EL (cell line): ENCODE results near the gene CIB1.

ENCODE experiments used
- DNase-seq: peaks from one replicate; pipeline ENCODE4 v3.0.0-alpha.2; 2016

CIB1 gene

DNA sequence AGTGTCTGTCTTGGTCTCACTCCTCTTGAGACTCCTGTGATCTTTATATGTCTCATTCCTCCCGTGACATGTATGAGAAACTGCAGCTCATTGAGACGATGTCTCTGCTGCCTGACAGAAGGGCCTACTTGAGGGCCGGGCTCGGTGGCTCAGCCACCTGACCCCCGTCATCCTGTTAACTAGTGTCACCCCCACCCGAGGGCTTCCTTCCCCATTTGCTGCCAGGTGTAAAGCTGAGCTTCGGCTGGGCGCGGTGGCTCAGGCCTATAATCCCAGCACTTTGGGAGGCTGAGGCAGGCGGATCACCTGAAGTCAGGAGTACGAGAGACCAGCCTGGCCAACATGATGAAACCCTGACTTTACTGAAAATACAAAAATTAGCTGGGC, 19.9 kb downstream of the CIB1 start:
- no peak for DNase-seq

DNA sequence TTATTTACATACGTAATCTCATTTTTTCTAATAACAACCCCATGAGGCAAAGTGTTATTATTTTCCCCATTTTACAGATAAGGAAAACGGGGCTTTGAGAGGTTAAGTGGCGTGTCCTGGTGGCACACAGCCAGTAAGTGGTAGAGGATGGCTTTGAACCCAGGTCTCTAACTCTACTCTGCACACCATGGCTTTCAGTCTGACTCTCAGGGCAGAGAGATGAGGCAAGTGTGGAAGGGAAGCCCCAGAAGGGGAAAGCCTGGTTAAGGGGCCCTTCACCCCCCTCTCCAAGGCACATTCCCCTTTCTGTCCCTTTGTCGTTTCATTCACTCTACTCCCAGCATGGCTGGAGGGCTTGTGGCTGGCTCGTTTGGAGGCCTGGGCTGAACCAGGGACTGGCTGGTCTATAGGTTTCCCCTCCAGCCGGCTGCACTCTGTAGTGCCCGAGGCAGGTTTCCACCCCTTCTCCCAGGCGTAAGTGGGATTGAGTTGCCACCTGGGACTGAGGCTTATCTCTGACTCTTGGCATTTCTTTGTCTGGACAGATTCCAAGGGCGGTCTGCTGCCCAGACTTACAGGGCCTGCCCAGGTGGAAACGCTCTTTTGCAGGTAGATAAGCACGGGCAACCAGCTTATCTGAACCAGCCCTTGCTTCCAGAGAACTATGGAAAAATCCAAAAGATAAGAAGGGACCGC, 20.5 kb downstream of the CIB1 start:
- DNase-seq, result no peak

- DNase-seq, result no peak
Measured at GRCh38 chr15:90212221-90213098, 21.3 kb downstream of the CIB1 start.

- DNase-seq, result peak; percentile 61
Measured at GRCh38 chr15:90211440-90212143, 22.1 kb downstream of the CIB1 start.

- DNase-seq, result no peak
Measured at GRCh38 chr15:90211009-90211408, 22.7 kb downstream of the CIB1 start.

DNA sequence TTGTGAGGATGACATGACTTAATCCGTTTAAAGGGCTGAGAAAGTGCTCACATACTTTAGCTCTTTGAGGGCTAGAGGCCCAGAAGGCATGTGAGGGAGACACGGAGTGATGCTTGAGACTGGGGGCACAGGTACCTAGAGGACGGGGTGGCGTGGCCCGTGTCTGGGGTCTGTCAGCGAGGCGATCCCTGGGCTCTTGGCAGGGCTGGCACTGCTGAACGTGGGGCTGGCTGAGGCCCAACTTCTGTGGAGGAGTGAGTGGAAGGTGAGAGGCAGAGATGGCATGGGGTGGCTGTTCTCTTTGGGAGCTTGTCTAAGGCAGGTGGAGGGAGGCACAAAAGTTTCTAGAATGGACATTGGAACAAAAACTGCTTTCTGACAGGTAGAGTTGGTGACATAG, 23.1 kb downstream of the CIB1 start:
- no peak for DNase-seq

GRCh38 chr15:90209591-90209990, 24.1 kb downstream of the CIB1 start:
- DNase-seq, result no peak

DNA sequence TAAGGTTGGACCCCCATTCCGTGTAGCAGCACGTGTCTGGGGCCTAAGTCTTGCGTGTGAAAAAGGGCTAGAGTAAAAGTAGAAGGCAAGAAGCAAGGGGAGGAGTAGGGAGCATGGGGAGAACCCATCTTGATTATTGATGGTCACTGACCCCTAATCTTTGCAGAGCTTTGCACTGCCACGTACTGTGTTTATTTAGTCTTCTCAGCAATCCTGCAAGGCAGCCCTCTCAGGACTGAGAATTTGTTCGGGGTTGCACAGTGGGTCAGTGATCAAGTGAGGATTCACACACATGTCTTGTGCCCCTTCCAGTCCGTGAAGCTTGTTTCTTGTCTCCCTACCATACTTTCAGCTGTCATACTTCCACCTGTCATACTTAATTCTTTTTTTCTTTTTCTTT, 25.4 kb downstream of the CIB1 start:
- no peak for DNase-seq

DNA sequence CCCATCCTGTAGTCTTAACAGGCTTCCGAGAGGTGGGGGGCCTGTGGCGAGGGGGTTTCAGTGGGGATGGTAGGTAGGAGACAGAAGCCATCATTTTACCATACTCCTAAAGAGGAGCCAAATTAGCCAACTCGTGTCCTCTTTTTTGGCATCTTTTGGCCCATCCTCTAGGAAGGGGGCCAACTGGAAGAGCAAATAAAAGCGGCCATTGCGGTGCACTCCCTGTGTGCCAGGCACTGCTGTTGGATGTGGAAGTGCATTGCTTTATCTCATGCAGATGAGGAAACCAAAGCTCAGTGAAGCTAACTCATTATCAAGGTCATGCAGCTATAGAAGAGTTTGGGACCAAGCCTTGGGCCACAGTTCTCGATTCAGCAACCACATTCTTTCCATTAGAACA, 26.5 kb downstream of the CIB1 start:
- no peak for DNase-seq

- DNase-seq, result no peak
Measured at GRCh38 chr15:90205886-90206285, 27.9 kb downstream of the CIB1 start.

DNA sequence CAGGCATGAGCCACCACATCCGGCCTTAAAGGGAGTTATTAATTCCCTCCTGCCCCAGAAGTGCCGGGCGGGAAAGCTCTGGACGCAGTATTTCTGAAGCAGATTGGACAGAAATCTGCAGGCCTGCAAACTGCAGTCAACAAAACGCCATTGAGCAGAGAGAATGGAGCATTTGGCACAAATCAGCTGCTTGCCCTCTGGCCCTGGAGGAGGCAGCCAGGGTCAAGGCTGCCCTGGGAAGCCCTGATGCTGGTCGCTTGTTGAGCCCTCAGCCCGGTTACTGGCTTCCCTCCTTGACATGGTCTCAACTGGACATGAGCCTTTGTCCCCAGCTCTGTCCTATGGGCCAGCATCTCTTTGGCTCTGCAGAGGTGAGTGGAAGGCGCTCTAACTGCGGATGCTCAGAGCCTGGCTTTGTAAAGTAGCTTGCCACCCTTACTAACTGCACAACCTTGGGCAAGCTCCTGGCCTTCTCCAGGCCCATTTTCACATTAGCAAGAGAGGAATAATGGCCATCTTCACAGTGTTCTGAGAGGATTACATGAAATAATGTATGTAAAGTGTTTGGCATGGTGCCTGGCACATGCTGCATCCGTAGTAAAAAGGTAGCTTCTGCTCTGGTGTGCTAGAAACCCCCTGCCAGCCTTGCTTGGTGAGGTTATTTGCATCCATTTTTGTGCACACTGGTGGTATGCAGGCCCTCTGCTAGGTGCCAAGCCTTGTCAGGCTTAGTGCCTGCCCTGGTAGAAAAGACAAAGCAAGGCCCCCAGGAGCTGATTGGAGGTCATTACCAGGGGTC, 28.5 kb downstream of the CIB1 start:
- no peak for DNase-seq

GRCh38 chr15:90203922-90204321, 29.8 kb downstream of the CIB1 start:
- DNase-seq, result no peak

- DNase-seq, result no peak
Measured at GRCh38 chr15:90203473-90203872, 30.3 kb downstream of the CIB1 start.

- DNase-seq, result no peak
Measured at GRCh38 chr15:90202929-90203328, 30.8 kb downstream of the CIB1 start.

GRCh38 chr15:90201944-90202375, 31.8 kb downstream of the CIB1 start:
- DNase-seq, result peak; percentile 17

DNA sequence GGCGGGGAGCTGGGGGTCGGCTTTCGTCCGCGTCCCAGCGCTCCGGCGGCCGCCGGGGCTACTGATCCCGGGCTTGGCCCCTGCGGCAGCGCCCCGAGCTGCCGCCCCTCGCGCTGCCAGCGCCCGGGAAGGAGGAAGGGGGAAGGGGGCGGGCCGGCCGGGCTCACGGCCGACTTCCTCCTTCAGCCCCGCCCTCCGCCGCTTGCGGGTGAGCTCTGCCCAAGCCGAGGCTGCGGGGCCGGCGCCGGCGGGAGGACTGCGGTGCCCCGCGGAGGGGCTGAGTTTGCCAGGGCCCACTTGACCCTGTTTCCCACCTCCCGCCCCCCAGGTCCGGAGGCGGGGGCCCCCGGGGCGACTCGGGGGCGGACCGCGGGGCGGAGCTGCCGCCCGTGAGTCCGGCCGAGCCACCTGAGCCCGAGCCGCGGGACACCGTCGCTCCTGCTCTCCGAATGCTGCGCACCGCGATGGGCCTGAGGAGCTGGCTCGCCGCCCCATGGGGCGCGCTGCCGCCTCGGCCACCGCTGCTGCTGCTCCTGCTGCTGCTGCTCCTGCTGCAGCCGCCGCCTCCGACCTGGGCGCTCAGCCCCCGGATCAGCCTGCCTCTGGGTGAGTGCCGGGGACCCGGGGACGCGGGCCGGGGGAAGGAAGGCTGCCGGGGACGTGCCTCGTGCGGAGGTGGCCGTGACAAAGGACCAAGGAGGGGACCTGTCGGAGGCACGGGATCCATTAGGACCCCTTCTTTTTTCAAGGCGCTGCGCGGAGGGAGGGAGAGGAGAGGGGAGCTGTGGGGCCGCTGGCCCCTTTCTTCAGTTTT, 32.4 kb downstream of the CIB1 start, which contains the start of gene SEMA4B:
SEMA4B (plus strand) TSS at position 201 of the 814 bp plus-strand sequence; CDS start at position 450, 249 bp downstream.
- DNase-seq, result peak; percentile 68

DNA sequence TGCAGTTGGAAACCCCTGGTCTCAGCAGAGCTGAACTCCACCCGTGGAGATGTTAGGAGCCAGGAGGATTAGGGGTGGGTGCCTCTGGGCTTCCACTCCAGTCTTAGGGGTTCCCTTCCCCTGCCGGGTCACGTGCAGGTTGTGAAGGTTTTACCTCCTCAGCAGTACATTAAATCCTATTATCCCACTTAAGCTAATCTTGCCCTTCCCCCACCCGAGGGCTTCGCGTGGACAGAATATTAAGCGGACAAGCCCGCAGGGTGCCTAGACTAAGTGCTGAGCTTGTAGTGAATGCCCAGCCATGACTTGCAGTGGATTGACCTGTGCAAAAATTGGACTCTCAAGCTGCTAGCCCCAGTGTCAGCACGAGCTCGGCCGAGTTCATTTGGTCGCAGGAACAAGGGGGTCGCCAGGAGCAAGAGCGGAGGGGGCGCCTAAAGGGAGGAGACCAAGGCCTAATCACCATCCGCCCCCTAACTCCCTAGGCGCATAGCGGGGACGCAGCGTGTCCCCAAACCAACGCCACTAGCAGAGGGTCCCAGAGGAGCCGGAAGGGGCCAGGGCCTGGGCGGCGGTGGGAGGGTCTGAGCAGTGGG, 33.1 kb downstream of the CIB1 start:
- DNase-seq, result no peak

- DNase-seq, result no peak
Measured at GRCh38 chr15:90194655-90195054, 39.1 kb downstream of the CIB1 start.

DNA sequence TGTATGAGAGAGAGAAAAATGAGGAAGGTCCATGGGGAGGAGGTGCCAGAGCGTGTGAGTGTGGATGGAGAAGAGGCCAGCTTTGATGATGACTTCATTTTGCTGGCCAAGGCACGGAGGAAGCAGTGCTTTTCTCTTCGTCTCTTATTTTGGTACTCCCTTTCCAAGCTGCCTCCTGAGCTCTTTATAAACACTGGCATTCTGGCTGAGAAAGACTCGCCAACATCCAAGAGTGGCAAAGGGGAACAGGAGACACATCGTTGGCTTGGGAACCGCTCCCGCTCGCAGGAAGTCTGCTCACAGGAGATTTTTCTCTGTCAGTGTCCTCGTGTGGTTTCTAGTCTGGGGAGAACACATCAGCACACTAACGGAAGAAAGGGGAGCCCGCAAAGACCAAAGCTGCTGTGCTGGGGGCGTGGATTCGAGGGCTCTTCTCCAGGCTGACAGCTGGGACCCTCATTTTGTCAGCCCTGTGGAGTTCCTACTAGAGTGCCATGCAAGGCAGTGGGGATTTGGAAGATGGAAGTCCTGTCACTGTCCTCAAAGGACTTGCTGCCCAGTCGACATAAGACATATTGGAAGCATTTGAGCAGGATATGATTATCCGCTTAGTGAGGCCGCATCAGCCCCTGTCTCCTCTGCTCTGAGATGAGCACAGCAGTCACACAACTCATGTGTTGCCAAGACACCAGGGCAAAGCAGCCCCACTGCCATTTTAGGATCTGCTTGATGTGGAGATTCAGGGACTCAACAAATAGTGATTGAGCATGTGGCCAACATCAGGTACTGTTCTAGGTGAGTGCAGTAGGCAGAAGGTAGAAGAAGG, 40.6 kb downstream of the CIB1 start:
- DNase-seq, result no peak

GRCh38 chr15:90191794-90192509, 41.8 kb downstream of the CIB1 start:
- DNase-seq, result peak; percentile 38
